NCI-H526 treated with DMSO at 0.1 percent for 48 hours (cell line): ENCODE results near the gene DPEP2.
"Not testable (repeated sequence)": the region's sequence is repeated elsewhere in the genome, so short reads cannot be mapped to it uniquely, and the experiment has no call there.

Experiments used
- DNase-seq: peaks from one replicate; lab custom pipeline; 2025; lab: John Stamatoyannopoulos, UW

Gene DPEP2, protein sequence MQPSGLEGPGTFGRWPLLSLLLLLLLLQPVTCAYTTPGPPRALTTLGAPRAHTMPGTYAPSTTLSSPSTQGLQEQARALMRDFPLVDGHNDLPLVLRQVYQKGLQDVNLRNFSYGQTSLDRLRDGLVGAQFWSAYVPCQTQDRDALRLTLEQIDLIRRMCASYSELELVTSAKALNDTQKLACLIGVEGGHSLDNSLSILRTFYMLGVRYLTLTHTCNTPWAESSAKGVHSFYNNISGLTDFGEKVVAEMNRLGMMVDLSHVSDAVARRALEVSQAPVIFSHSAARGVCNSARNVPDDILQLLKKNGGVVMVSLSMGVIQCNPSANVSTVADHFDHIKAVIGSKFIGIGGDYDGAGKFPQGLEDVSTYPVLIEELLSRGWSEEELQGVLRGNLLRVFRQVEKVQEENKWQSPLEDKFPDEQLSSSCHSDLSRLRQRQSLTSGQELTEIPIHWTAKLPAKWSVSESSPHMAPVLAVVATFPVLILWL

DNA sequence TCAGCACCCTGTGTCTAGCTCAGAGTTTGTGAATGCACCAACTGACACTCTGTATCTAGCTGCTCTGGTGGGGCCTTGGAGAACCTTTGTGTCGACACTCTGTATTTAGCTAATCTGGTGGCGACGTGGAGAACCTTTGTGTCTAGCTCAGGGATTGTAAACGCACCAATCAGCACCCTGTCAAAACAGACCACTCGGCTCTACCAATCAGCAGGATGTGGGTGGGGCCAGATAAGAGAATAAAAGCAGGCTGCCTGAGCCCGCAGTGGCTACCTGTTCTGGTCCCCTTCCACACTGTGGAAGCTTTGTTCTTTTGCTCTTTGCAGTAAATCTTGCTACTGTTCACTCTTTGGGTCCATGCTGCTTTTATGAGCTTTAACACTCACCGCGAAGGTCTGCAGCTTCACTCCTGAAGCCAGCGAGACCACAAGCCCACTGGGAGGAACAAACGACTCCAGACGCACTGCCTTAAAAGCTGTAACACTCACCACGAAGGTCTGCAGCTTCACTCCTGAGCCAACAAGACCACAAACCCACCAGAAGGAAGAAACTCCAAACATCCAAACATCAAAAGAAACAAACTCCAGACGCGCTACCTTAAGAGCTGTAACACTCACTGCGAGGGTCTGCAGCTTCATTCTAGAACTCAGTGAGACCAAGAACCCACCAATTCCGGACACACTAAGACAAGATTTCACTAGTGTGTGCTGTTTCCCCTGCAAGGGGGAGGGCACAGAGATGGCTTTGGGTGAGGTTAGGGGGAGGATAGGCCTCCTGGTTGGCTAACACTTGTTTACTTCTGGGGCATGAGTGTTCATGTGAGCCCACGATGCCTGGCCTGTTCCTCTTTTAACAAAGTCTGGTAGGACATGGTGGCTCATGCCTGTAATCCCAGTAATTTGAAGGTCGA is at the start of gene DPEP2:
Gene DPEP2, minus strand, starts transcription at position 706 of the 910 bp plus-strand sequence. CDS start 6,272 bp downstream, outside the sequence.
- not testable (repeated sequence) for DNase-seq

DNA sequence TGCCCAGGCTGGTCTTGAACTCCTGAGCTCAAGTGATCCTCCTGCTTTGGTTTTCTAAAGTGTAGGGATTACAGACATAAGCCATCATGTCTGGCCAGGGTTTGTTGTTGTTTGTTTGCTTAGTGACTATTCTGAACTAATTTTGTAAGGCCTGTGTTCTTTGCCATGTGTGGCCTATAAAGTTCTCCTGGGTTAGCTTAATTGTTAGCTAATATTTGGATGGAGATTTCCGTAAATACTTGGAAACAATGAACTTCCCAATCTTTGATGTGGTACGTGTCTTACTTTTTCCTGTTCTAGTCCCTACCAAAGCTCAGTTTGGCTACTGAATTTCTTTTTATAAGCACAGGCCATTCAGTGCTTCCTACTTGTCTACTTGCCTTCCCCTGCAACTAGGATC is 48.7 kb upstream of the DPEP2 start:
- DNase-seq = no peak

DNA sequence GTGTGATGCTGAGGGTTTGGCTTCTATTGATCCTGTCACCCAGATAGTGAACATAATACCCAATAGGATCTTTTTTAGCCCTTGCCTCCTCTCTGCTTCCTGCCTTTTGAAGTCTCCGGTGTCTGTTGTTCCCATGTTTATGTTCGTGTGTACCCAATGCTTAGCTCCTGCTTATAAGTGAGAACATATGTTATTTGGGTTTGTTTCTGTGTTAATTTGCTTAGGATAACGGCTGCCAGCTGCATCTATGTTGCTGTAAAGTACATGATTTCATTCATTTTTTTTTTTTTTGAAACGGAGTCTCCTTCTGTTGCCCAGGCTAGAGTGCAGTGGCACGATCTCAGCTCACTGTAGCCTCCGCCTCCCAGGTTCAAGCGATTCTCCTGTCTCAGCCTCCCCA is 46.8 kb upstream of the DPEP2 start:
- DNase-seq = no peak

DNA sequence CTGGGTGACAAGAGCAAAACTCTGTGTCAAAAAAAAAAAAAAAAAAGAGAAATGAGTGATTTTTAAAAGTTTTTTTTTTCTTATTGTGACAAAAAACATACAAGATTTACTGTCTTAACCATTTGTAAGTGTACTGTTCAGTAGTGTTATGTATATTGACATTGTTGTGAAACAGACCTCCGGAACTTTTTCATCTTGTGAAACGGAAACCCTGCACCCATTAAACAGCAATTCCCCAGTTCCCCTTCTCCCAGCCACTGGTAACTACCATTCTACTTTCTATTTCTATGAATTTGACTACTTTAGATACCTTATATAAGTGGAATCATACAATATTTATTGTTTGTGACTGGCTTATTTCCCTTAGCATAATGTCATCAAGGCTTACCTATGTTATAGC is 42.5 kb upstream of the DPEP2 start:
- no peak for DNase-seq

DNA sequence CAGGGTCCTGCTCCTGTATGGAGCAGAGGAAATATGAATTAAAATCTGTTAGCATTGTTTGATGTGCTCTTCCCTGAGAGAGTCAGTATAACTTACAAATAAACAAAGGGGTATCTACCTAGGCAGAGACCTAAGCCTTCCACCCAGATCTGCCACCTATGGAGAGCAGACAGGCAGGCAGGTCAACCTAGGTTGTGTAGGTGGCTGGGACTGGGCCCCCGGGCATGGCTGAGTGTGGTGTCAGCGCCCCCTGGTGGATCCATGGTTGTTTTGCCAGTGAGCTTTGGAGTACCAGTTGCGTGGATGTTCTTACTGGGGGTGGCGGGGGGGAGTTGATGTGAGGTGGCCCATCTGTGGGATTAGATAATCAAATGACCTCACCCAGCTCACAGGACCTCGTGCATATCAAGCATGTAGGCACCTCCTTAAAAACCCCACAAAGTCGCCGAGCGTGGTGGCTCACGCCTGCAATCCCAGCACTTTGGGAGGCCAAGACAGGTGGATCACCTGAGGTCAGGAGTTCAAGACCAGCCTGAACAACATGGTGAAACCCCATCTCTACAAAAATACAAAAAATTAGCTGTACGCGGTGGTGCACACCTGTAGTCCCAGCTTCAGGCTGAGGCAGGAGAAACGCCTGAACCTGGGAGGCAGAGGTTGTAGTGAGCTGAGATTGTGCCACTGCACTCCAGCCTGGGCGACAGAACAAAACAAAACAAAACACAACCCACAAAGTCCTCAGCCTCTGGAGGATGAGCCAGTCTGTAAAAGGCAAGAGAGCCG is 41.4 kb upstream of the DPEP2 start:
- DNase-seq = peak; percentile 20

DNA sequence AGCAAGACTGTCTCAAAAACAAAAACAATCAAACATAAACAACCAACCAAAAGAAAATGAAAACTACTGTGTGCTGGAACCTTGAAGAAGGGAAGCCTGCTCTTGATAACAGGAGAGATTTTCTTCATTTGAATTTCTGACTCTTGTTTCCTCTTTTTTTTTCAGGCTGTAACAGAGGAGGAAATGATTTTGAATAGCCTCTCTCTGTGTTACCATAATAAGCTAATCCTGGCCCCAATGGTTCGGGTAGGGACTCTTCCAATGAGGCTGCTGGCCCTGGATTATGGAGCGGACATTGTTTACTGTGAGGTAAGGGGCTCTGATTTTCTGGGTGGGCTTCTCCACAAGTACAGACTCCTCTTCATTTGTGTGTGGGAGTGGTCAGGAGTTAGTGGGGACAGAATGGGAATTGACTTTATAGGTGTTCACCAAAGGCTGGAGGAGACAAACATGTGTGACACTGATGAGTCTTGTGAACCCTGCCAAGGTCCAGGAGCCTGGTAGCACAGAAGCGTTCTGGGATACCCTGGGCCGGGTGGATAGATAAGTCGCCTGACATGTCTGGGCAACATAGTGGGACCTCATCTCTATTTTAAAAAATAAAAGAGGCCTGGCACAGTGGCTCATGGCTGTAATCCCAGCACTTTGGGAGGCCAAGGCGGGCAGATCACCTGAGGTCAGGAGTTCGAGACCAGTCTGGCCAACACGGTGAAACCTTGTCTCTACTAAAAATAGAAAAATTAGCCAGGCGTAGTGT is 38.7 kb upstream of the DPEP2 start:
- DNase-seq = no peak

DNA sequence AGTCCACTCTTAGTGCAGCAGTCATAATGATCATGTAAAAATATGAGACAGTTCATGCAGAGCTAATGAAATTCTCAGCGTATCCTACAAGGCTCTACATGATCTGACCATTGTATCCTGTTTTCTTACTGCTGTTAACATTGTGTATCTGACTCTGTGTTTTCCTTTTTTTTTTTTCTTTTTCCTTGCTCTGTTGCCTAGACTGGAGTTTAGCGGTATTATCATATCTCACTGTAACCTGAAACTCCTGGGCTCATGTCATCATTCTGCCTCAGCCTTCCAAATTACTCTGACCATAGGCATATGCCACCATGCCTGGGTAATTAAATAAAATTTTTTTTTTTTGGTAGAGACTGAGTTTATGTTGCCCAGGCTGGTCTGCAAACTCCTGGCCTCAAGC is 35.9 kb upstream of the DPEP2 start:
- no peak for DNase-seq

DNA sequence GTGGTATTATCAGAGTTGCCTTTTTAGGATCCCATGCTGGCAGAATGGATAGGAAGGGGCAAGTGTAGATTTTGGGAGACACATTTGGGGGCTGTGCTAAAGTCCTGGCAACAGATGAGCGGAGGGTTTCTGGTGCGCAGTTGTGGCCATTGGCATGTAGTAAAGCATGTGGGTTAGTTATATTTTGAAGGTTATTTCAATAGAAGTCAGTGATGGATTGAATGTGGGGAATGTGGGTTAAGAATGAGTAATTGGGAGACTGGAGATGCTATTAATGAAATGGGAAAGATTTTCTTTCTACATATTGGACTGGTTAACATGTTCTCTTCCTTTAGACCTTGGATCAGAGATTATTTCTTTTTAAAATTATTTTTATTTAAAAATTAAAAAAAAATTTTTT is 33.8 kb upstream of the DPEP2 start:
- no peak for DNase-seq

DNA sequence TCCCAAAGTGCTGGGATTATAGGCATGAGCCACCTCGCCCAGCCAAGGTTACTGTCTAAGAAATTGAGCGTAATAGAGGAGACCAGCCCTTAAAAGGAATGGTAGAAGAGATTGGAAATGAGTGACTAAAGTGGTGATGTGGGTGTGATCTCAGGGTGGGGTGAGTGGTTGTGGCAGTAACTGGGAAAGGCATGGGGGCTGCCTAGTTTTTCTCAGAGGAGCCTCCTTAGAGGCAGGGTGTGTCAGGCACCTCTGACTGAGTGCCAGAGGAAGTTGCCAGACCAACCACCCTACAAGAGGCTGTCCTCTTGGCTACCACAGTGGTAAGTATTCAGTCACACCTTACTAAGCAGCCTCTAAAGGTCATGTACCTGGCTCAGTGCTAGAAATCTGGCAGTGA is 32.7 kb upstream of the DPEP2 start:
- DNase-seq = no peak

DNA sequence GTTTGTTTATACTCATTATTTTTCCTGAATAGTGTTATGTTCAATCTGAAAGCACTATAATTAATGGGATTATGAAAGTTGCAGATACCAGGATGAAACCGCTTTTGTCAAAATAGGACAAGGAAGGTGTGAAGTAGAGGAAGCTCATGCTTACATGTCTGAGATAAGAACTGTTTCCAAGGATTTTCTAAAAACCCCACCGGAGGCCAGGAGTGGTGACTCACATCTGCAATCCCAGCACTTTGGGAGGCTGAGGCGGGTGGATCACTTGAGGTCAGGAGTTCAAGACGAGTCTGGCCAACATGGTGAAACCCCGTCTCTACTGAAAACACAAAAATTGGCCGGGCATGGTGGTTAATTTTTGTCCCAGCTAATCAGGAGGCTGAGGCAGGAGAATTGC is 30.8 kb upstream of the DPEP2 start:
- not testable (repeated sequence) for DNase-seq

DNA sequence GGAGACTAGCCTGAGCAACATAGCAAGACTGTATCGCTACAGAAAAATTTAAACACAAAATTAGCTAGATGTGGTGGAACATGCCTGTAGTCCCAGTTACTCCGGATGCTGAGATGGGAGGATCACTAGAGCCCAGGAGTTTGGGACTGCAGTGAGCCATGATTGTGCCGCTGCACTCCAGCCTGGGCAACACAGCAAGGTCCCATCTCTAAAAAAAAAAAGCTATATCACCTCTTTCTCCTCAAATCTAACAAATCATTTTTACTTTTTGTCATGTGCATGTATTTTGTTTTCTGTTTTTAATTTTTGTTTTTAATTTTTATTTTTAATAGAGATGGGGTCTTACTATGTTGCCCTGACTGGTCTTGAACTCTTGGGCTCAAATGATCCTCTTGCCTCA is 29.7 kb upstream of the DPEP2 start:
- DNase-seq = no peak

DNA sequence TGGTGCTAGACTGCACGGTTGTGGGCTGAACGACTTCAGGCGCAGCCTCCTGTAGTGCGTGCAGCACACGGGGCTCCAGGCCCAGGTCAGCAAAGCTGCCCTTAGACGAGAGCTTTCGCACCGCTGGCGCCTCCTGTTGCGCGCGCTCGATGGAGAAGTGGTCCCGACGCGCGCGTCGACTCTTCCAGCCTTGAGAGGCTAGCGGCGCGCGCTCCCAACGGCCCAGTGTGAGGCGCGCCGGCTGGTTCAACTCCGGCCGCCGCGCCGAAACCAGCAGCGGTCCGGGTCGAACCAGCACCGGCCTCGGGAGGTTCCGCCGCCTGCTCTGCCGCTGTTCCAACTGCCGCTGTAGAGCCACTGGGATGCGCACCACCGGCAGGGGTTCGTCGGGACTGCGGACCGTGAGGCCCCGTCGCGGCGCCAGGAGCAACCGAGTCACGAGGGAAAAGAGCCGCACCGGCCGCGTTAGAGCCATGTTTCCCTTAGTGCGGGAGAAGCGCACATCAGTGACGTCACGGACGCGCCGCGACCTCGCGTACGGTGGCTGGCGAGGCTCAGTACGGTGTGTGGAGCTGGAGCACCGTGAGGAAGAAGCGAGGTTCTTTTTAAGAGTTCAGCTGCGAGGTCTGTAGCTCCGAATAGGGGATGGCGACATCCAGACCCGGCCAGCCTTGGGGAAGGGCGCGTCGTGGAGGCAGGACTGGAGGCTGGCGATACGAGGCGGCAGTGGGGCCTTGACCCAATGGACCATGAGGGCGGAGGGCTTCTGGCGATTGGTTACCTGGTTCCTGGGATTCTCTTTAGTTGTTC is 23.6 kb upstream of the DPEP2 start, which contains the start of the genes DDX28 and DUS2:
Gene DDX28, minus strand, starts transcription at position 505 of the 810 bp plus-strand sequence. Its CDS starts 30 bp downstream, at position 475.
Gene DUS2, plus strand, starts transcription at position 557 of the 810 bp plus-strand sequence. CDS start 14,740 bp downstream, outside the sequence.
- peak; percentile 33 for DNase-seq

DNA sequence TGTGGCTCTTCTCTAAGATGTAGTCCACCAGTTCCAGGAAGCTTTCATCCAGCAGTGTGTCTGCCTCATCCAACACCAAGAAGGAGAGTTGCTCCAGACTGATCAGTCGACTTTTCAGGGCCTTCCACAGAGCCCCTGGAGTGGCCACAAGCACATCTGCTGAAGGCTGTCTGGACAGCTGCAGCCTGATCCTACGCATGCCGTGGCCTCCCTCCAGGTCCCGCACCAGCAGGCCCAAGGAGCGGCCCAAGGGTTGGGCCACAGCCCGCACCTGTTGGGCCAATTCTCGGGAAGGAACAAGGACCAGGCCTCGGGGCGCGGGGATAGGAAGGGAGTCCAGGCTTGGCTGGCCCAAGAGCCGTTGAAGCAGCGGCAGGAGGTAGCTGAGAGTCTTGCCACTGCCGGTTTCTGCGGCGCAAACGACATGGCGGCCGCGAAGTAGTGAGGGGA is 23.0 kb upstream of the DPEP2 start:
- no peak for DNase-seq

DNA sequence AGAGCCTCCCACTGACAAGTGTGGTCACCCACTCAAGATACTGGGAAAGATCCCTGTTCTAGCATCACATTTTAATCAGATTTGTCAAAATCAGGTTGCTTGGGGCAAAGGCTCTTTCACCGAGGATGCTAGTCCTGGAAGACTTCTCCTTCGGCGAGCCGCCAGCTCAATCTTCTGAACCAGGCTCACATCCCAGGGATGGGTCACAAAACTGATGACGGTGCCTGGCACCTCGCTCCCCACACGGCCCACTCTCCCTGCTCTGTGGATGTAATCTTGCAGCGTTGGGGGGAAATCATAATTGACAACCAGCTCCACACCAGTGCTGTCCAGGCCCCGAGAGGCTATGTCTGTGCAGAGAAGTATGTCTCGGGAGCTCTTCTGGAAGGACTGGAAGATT is 22.2 kb upstream of the DPEP2 start:
- DNase-seq = no peak

DNA sequence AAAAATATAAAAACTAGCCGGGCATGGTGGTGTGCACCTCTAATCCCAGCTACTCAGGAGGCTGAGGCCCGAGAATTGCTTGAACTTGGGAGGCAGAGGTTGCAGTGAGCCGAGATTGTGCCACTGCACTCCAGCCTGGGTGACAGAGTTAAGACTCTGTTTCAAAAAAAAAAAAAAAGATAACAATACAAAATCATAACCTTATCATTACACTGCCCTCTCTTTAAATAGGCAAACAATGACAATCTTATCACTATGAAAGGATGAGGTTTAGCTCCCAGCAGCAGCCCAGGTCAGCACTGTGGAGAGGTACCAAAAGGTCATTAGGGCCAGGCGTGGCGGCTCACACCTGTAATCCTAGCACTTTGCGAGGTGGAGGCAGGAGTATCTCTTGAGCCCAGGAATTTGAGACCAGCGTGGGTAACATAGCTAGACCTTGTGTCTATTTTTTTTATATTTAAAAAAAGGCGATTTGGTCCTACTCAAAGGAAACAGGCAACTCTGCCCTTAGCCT is 19.9 kb upstream of the DPEP2 start:
- DNase-seq = no peak

DNA sequence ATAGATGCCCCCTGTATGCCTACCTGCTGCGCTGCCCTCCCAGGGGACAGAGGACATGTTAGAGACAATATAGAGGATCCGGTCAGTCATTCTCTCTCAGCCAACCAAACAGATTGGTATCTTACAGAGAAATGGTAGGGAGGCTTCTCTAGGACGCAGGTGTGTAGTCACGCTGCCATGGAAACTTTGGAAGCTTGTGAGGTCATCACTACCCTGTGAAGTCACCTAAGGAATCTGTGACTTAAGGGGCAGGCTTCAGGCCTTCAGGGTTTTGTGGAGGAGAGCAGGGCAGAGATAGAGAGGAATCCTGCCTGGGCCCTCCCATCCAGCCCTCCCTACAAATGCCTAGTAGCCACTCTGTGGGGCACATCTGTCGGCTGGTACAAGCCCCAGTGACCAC is 16.4 kb upstream of the DPEP2 start, which contains the start of gene DPEP2NB:
Gene DPEP2NB, minus strand, starts transcription at position 231 of the 400 bp plus-strand sequence. Its CDS starts 141 bp downstream, at position 90.
- DNase-seq = no peak

DNA sequence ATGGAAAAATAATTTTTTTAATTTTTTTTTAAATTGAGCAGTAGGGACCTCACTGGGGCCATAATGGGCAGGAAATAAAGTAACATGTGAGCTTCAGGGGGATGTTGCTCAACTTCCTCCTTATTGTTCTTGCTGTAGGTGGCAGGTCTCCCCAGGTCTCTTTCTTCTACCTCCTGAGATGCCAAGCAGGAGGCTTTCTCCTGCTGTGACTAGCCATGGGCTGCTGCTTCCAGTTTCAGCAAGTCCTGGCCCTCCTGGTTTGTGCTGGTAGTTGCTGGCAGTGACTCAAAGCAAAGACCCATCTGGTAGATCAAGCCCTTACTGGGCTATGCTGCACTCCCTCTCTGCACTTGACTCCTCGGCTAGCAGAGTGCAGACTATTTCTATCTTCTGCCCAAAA is 14.2 kb upstream of the DPEP2 start:
- no peak for DNase-seq

DNA sequence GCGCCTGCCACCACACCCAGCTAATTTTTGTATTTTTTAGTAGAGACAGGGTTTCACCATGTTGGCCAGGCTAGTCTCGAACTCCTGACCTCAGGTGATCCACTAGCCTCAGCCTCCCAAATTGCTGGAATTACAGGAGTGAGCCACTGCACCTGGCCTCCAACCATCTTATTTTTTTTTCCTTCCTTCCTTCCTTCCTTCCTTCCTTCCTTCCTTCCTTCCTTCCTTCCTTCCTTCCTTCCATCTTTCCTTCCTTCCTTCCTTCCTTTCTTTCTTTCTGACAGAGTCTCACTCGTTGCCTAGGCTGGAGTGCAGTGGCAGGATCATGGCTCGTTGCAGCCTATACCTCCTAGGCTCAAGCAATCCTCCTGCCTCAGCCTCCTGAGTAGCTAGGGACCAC is 10.6 kb upstream of the DPEP2 start:
- DNase-seq = not testable (repeated sequence)

DNA sequence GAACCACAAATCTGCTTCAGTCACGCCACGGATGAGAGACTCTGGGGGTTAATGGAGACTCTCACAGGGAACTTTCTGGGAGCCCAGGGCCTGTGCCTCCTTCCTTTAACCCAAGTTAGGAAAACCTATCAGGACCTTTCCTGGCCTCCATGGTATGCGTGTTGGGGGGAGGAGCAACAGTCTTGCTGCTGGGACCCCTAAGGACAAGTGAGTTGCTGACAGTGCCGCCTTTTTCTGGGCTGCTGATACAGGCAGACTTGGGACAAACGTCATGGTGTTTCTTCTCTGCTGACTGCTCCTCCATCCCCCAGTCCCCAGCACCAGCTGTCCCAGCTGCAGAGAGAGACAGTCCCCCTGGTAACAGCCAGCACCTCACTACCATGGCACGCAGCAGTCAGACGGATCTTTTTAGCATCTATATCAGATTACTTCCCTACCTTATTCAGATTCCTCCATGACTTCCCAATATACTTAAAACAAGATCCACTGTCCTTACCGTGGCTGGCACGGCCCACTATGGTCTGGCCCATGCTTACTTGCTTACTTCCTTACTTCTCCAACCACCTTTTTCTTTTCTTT is 10.0 kb upstream of the DPEP2 start:
- no peak for DNase-seq
